Left lung (tissue), 10 donors: ENCODE data around the gene ARPP21. TPM values are rescaled to one million over a fixed set of nuclear protein-coding genes. Genes with fewer than 3 reads are reported as not detected.

Experiments used
- ATAC-seq: fragments of 200-7000 bp; cut with Tn5 transposase; one replicate; pipeline ENCODE4 v1.9.1; 2020; ENCODE audit warnings: moderate library complexity
- DNase-seq, 4 donors: peaks; one replicate each; pipeline ENCODE4 v3.0.0-alpha.2; 2013 to 2020
- H3K27ac ChIP-seq, 2 donors: fragments of 200-600 bp; sonication (generic) in 1 of 2; one replicate each; pipeline versions ENCODE4 v1.5.0 to v1.8.0; 2020 to 2021
- H3K27me3 ChIP-seq, 2 donors: fragments of 200-600 bp; sonication (generic) in 1 of 2; one replicate each; pipeline versions ENCODE4 v1.5.0 to v1.8.0; 2020 to 2021
- H3K36me3 ChIP-seq, 2 donors: fragments of 200-600 bp; sonication (generic) in 1 of 2; one replicate each; pipeline versions ENCODE4 v1.5.0 to v1.8.0; 2020 to 2021
- H3K4me1 ChIP-seq, 2 donors: fragments of 200-600 bp; one replicate each; pipeline ENCODE4 v1.8.0; 2021
- H3K4me3 ChIP-seq, 2 donors: fragments of 200-600 bp; sonication (generic) in 1 of 2; one replicate each; pipeline versions ENCODE4 v1.5.0 to v1.8.0; 2020 to 2021; ENCODE audit warnings: mild to moderate bottlenecking in 1 of 2
- H3K9me3 ChIP-seq, 2 donors: fragments of 200-600 bp; sonication (generic) in 1 of 2; one replicate each; pipeline versions ENCODE4 v1.5.0 to v1.8.0; 2020 to 2021
- intact Hi-C, 2 donors: fragments of 100-400 bp; cut with DNase I; formaldehyde crosslinking; loops; one replicate each; pipeline versions ENCODE4 v1.11.2 to v1.14.2; 2022
- polyA plus RNA-seq, 6 donors: library from polyadenylated mRNA; unstranded; fragments of 120-200 nt; gene quantifications; one replicate each; pipeline ENCODE4 v1.2.1, GENCODE V29; 2013; ENCODE audit not compliant: insufficient read length in 6 of 6
- total RNA-seq, 2 donors: library from RNA; stranded (reverse); fragmentation: NEBNext Ultra II Directional; extraction: Animal tissue kit (Norgen Biotek cat#: 25700); gene quantifications; one replicate each; pipeline ENCODE4 v1.2.1, GENCODE V29; 2021
- TF ChIP-seq, protein P1 (sequence below), 2 donors: fragments of 200-600 bp; sonication (generic) in 1 of 2; IDR thresholded peaks; one replicate each; pipeline versions ENCODE4 v1.5.0 to v1.8.0; 2021; ENCODE audit warnings: antibody characterized with exemption in 2 of 2
- donor health status: DM: no; HTN: yes; CAD: no.
- donor health status: DM: no; HTN: no; CAD: no.

ARPP21 gene
- total and polyA plus RNA-seq, 8 donors = 0.21 to 0.45 (median 0.27) TPM; not detected in 2

DNA sequence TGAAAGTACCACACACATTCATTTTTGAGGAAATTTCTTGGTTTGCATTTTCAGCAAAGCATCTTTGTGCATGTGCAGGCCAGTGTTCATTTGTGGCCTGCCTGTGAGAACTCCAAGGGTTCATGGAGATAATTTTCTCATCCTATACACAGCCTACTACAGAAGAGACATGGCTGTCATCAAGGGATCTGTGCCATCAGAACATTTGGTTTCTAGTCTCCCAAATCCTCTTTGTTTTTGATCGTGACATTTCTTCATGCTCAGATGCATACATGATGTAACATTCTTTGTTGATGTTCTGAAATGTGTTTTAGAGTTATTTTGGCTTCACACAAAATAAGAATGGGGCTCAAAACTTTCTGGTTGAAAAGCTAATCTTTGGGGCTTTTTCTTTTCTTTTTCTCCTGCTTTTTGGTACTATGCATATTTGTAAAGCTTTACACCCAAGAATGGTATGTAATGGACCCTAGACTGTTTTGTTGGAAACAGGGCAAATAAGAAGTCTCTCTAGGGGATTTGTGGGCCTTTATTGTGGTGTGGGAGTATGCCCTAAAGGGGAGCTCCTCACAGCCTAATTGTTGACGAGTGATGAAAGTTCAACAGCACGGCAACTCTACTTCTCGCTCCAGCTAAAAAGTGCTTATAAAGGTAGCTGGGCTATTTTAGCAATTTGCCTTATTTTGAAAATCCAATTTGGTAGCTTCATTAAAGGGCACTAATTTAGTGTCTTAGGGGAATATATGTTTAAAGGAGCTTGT, 3.2 kb upstream of the ARPP21 start:
- Histone ChIP-seq H3K27me3 (peaks cover 35 to 38% of the 10 kb centered on the region in 2 donors), H3K27ac (no peak overlapping the region), H3K4me1 (peaks cover 0 to 2% of the 10 kb centered on the region in 2 donors), H3K9me3 (no peaks in the 10 kb centered on the region), H3K36me3 (no peaks in the 10 kb centered on the region), H3K4me3 (no peak overlapping the region)
- intact Hi-C loops = no loop called here
- DNase-seq (no peak), ATAC-seq (no peak)
- TF ChIP-seq, protein P1, sequence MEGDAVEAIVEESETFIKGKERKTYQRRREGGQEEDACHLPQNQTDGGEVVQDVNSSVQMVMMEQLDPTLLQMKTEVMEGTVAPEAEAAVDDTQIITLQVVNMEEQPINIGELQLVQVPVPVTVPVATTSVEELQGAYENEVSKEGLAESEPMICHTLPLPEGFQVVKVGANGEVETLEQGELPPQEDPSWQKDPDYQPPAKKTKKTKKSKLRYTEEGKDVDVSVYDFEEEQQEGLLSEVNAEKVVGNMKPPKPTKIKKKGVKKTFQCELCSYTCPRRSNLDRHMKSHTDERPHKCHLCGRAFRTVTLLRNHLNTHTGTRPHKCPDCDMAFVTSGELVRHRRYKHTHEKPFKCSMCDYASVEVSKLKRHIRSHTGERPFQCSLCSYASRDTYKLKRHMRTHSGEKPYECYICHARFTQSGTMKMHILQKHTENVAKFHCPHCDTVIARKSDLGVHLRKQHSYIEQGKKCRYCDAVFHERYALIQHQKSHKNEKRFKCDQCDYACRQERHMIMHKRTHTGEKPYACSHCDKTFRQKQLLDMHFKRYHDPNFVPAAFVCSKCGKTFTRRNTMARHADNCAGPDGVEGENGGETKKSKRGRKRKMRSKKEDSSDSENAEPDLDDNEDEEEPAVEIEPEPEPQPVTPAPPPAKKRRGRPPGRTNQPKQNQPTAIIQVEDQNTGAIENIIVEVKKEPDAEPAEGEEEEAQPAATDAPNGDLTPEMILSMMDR (IDR thresholded peaks at IDR 0.05) = no peak

GRCh38 chr3:35638251-35638979, 910 bp upstream of the ARPP21 start:
- Histone ChIP-seq H3K27ac (no peak overlapping the region), H3K9me3 (no peaks in the 10 kb centered on the region), H3K4me1 (peaks cover 0 to 2% of the 10 kb centered on the region in 2 donors), H3K27me3 (peaks cover 49% of the 10 kb centered on the region in 2 donors), H3K36me3 (no peaks in the 10 kb centered on the region), H3K4me3 (no peak overlapping the region)
- no peak for DNase-seq
- ATAC-seq = no peak
- intact Hi-C loops = no loop called here
- TF ChIP-seq, protein P1 (IDR thresholded peaks at IDR 0.05) = no peak

DNA sequence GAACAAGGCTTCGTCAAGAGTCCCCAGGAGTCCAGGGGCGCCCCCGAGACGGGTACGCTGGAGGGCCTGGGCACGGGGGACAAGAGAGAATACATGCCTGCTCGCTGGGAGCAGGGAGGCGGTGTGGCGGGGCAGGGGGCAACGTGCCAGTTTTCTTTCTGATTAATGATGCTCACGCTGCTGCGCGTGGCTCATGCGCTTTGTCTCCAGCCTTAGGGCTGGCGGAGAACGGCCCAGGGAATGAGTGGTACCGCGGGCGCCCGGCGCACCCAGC, 408 bp upstream of the ARPP21 start:
- H3K4me3 ChIP-seq = no peak overlapping the region
- DNase-seq = no peak
- H3K27me3 ChIP-seq = peaks cover 49% of the 10 kb centered on the region in 2 donors
- H3K9me3 ChIP-seq = no peaks in the 10 kb centered on the region
- no peaks in the 10 kb centered on the region for H3K36me3 ChIP-seq
- TF ChIP-seq, protein P1 (IDR thresholded peaks at IDR 0.05) = no peak
- ATAC-seq = no peak
- intact Hi-C loops = no loop called here
- no peak overlapping the region for H3K27ac ChIP-seq
- peaks cover 0 to 2% of the 10 kb centered on the region in 2 donors for H3K4me1 ChIP-seq

GRCh38 chr3:35640190-35641165, 1.2 kb downstream of the ARPP21 start:
- intact Hi-C loops = no loop called here
- H3K36me3 ChIP-seq = no peaks in the 10 kb centered on the region
- no peaks in the 10 kb centered on the region for H3K9me3 ChIP-seq
- no peak overlapping the region for H3K27ac ChIP-seq
- no peak overlapping the region for H3K4me3 ChIP-seq
- H3K27me3 ChIP-seq = peaks cover 49% of the 10 kb centered on the region in 2 donors
- DNase-seq = no peak
- TF ChIP-seq, protein P1 (IDR thresholded peaks at IDR 0.05) = no peak
- peaks cover 0 to 2% of the 10 kb centered on the region in 2 donors for H3K4me1 ChIP-seq
- ATAC-seq = no peak
